Activated gamma-delta T cell treated with Interleukin-2 at 50 U/mL for 16 hours (primary cell): ENCODE results near the gene C3orf62.

Experiments
- DNase-seq: peaks from one replicate; pipeline ENCODE4 v3.0.0-alpha.2; 2020

Gene C3orf62

GRCh38 chr3:49276475-49277382, at the start of gene C3orf62:
Gene C3orf62 (minus strand): TSS chr3:49277232. CDS start chr3:49276872, 360 bp downstream.
- peak; percentile 70 for DNase-seq

DNA sequence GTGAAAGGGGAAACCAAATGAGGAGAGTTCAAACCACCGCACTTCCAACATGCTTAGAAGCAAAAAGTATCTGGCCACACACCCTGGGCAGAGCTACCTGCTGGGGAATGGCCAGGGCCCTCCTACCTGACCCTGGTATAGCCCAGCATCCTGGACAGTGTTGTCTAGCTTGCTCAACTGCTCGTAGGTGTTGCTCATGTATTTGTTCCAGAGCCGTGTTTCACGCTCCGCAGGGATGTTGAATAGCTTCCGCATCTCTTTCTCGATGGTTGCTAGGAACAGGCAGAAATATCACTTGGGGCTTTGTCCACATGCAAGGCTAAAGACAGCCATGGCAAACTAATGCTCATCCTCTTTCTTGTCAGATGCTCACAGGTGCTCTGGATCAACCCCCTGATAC, 47.7 kb upstream of the C3orf62 start:
- no peak for DNase-seq

GRCh38 chr3:49316696-49317457, 39.8 kb upstream of the C3orf62 start:
- DNase-seq: no peak

GRCh38 chr3:49313896-49314688, 37.1 kb upstream of the C3orf62 start:
- DNase-seq: no peak

DNA sequence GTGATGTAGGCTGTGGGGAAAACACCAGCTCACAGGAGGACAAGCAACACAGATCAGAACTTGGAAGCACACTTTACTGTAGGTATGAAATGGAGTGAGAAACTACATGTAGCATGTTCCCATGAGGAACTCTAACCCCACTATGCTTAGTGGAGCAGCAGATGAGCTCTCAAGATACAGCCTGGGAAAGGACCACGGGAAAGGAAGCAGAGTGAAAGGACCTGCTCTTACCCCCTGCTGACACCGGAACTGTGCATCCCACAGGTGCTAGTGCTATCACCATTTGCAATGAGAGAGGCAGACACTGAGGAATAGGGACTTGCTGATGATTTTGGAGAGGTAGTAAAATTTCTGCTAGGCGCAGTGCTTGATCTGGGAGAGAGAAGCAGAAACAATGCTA, 34.3 kb upstream of the C3orf62 start:
- DNase-seq: no peak

DNA sequence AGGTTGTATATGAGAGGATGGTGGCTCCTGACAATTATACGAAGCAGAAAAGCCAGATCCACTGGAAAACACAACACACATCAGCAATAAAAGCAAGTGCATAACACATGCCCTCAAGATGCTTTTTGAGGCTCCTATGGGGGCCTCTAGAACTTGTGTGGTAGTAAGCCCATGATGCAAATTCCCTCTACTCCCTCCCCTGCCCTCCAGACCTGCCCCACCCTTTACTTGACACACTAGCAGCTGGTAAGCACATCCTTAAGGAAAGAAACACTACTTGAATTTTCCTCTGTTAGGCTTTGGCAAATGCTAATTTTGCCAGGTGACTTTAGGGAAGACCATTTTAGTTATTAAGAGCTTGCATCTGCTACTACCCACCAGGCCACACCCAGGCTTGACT, 33.6 kb upstream of the C3orf62 start:
- no peak for DNase-seq

DNA sequence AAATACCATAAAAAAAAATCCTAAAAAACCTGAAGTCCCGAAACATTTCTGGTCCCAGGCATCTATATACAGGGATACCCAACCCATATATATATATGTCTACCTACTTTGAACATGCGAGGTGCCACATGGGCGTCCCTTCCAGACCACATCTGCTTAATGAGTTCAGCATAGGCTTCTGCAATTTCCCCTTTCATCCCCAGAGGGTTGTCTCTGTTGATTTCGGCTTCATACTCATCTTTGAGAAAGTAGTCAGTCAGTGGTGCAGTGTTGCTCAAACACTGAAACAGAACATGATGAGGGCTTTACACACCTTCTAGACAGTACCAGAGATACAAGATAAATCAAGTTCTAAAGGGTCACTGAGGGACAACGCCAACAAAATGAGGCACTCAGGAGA, 28.6 kb upstream of the C3orf62 start:
- DNase-seq: no peak

DNA sequence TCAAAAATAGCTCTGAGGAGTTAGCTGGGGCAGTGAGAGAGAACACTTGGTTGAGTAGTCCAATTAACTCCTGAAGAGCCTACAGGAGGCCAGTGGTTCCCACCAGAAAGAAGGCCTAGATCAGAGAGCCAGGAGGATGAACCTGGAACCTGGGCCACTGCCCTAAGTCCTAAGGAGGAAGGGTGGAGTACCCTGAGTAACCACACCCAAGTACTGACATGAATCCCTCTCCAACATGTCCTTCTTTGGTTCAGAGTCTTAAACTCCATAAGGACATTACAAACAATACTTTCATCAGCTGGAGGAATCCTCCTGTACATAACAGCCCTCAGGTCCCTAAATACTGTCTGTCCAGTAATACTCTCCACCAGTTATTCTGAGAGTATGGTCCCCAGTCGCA, 25.6 kb upstream of the C3orf62 start:
- DNase-seq: no peak

DNA sequence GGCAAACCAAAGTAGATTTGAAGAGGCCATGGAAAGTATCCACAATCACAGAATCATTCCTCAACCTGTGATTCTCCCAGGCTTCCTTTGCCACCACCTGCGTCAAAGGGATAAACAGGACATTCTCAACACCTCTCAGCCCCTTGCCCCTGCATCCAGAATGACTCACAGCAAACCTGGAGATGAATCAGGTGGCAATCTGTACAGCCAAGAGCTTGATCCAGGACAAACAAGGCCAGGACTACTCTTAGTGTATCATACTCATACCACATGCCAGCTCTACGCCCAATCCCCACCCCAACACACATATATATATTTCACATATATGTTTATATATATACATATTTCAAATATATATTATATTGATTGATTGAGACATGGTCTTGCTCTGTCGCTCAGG, 23.6 kb upstream of the C3orf62 start:
- no peak for DNase-seq

- DNase-seq: no peak
Observed at GRCh38 chr3:49298511-49298910, 21.5 kb upstream of the C3orf62 start.

DNA sequence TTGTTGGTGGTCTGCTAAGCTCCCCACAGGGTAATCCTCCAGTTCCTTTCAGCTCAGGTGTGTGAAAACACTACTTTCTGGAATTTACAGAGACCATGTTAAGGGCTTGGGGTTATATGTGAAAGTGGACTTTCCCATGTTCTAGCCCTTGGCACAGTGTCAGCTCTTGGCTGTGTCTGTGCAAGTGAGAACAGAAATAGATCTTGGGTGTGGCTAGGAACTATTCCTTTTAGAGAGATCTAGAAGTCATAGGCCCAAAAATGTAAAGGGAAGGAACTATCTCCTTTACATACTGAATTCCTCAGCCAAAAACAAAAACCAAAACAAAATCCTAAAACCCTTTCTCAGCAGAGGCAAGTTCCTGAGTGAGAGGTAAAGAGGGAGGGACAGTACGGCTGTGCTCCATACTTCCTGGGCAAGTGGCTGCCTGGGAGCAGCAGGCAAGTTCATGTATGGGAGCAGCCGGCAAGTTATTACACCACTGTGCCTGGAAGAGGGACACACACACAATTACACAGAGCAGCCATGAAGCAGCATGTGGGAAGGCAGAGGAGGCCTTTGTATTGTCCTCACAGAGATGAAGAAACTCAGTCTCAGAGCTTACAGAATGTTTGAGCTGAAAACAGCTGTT, 19.9 kb upstream of the C3orf62 start:
- no peak for DNase-seq

GRCh38 chr3:49295489-49296058, 18.5 kb upstream of the C3orf62 start:
- DNase-seq: peak; percentile 11

- DNase-seq: no peak
Observed at GRCh38 chr3:49294343-49294742, 17.3 kb upstream of the C3orf62 start.

DNA sequence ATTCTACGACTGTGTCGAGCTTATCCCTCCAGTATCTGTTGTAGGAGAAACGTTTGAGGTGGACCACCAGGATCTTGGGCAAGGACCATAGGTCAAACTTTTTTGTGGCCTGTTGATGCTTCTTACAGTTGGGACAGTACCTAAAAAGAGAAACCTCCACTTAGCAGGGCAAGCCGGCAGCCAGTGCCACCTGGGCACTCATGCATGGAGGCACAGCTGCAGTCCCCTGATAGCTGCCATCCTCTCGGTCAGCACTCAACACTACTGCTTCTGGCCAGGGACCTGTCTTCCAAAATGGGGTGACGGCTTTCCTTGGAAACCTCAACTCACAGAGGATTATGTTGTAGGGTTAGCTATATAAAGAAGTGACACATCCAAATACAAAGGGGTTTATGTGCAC, 7.0 kb upstream of the C3orf62 start:
- no peak for DNase-seq

- DNase-seq: no peak
Observed at GRCh38 chr3:49279376-49279775, 2.3 kb upstream of the C3orf62 start.

- DNase-seq: no peak
Observed at GRCh38 chr3:49278548-49278947, 1.5 kb upstream of the C3orf62 start.

- DNase-seq: no peak
Observed at GRCh38 chr3:49277383-49277775, 347 bp upstream of the C3orf62 start.

- DNase-seq: no peak
Observed at GRCh38 chr3:49273825-49274532, 3.1 kb downstream of the C3orf62 start.

- no peak for DNase-seq
Observed at GRCh38 chr3:49271047-49271446, 6.0 kb downstream of the C3orf62 start.

GRCh38 chr3:49270156-49270500, 6.9 kb downstream of the C3orf62 start:
- no peak for DNase-seq

DNA sequence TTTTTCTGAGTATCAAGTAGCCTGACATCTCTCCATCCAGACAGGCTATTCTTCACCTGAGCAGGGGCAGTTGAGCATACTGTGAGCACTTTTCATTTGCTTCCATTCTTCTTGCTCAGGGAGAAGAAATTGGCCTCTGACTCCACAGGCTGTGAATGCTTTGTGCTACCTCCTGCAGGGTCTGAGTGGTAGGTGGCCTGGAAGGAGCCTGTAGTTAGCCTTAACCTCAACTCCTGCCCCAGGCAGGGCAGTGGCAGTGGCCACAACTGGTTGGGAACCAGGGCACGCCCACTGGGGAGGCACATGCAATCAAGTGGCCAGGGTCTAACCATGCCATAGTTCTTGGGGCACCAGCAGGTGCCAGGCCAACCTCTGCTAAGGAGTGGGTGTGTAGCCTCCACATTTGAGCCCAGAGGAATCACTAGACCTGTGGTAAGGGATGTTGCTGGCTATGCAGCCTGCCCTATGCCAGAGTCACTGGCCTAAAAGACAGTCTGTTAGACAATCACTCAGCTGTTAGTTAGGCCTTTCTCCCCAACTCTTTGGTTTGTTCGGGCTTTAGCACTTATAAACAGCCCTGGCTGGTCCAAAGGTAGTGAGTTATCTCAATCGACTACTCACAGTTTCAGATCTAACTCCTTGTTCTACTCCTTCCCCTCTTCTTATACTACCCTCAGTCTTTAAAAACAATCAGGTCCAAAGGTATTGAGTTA, 7.4 kb downstream of the C3orf62 start:
- DNase-seq: no peak
